Fibroblast of pulmonary artery (primary cell): ENCODE measurements around the gene RASGEF1C.

ENCODE experiments used
- DNase-seq: peaks from one replicate; pipeline ENCODE4 v3.0.0-alpha.2; 2010; ENCODE audit warnings: low read depth
- H3K4me3 ChIP-seq: replicated peaks from 2 replicates; pipeline ENCODE4 v1.5.1; 2011; ENCODE audit warnings: low read depth, mild to moderate bottlenecking, control low read depth, low read length, moderate library complexity
- TF ChIP-seq, protein P1 (sequence below): IDR thresholded peaks from 2 replicates; pipeline ENCODE4 v1.5.1; 2011; ENCODE audit warnings: mild to moderate bottlenecking, control low read depth, low read length, inconsistent platforms; ENCODE audit errors: missing control alignments

The RASGEF1C gene

GRCh38 chr5:180216646-180217171 lies 7.7 kb upstream of the RASGEF1C start:
- TF ChIP-seq, protein P1, sequence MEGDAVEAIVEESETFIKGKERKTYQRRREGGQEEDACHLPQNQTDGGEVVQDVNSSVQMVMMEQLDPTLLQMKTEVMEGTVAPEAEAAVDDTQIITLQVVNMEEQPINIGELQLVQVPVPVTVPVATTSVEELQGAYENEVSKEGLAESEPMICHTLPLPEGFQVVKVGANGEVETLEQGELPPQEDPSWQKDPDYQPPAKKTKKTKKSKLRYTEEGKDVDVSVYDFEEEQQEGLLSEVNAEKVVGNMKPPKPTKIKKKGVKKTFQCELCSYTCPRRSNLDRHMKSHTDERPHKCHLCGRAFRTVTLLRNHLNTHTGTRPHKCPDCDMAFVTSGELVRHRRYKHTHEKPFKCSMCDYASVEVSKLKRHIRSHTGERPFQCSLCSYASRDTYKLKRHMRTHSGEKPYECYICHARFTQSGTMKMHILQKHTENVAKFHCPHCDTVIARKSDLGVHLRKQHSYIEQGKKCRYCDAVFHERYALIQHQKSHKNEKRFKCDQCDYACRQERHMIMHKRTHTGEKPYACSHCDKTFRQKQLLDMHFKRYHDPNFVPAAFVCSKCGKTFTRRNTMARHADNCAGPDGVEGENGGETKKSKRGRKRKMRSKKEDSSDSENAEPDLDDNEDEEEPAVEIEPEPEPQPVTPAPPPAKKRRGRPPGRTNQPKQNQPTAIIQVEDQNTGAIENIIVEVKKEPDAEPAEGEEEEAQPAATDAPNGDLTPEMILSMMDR = no peak
- no peak overlapping the region for H3K4me3 ChIP-seq
- no peak for DNase-seq

GRCh38 chr5:180215783-180216630 lies 7.0 kb upstream of the RASGEF1C start:
- no peak for DNase-seq
- no peak overlapping the region for H3K4me3 ChIP-seq

DNA sequence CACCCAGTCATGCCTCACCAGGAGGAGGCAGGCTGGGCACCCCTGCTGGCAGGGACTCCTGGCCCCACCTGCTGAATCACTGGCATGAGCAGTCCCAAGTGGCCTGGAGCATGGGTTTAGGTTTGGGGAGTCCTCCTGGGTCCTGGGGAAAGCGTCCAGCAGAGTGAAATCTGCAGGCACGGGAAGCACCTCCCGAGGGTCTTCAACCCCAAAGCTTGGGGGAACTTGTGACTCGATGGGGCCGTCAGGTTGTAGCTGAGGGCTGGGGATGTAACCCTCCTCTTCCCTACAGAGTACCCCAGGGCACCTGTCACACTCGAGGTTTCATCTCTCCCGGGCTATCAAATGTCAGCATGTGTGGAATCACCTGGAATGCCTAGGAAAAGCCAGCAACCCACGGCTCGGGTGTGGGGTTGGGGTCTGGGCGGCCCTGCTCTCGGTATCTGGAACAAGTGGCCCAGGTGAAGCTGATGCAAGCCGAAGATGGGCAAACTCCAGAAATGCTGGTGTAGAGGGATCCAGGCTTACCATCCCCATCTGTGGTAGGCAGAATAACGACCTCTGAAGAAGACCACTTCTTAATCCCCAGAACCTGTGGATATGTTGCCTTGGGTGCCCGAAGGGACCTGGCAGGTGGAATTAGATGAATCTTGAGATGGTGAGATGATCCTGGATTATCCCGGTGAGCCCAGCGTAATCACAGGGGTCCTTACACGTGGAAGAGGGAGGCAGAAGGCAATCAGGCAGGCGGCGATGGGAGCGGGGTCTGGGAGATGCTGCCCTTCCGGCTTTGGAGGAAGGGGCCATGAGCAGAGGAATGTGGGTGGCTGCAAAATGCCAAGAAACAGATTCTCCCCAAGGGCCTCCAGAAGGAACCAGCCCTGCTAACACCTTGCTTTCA lies 6.1 kb upstream of the RASGEF1C start:
- H3K4me3 ChIP-seq = no peak overlapping the region
- no peak for DNase-seq
- TF ChIP-seq, protein P1 = no peak

More at GRCh38 chr5:180215783-180216630, 7.0 kb upstream of the RASGEF1C start:
- TF ChIP-seq, protein P1 = no peak

DNA sequence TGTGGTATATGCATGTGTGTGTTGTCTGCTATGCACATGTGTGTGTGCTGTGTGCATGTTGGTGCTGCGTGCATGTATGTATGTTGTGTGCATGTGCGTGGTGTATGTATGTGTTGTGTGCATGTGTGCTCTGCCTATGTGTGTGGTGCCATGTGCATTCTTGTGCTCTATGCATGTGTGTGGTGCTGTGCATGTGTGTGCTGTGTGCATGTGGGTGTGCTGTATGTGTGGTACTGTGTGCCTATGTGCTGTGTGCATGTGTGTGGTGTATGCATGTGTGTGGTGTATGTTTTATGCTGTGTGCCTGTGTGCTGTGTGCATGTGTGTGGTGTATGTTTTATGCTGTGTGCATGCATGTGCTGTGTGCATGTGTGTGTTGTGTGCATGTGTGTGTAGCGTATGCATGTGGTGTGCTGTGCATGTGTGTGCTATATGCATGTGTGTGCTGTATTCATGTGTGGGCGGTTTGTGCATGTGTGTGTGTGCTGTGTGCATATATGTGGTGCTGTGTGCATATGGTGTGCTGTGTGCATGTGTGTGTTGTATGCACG lies 4.7 kb upstream of the RASGEF1C start:
- DNase-seq = no peak
- no peak overlapping the region for H3K4me3 ChIP-seq
- TF ChIP-seq, protein P1 = no peak

GRCh38 chr5:180213256-180213600 lies 4.2 kb upstream of the RASGEF1C start:
- TF ChIP-seq, protein P1 = no peak
- no peak for DNase-seq
- no peak overlapping the region for H3K4me3 ChIP-seq

- TF ChIP-seq, protein P1 = no peak
- no peak overlapping the region for H3K4me3 ChIP-seq
- DNase-seq = peak; percentile 30
Observed at GRCh38 chr5:180212363-180213255, 3.6 kb upstream of the RASGEF1C start.
